ENCODE data around the gene PI3.

The PI3 gene

DNA sequence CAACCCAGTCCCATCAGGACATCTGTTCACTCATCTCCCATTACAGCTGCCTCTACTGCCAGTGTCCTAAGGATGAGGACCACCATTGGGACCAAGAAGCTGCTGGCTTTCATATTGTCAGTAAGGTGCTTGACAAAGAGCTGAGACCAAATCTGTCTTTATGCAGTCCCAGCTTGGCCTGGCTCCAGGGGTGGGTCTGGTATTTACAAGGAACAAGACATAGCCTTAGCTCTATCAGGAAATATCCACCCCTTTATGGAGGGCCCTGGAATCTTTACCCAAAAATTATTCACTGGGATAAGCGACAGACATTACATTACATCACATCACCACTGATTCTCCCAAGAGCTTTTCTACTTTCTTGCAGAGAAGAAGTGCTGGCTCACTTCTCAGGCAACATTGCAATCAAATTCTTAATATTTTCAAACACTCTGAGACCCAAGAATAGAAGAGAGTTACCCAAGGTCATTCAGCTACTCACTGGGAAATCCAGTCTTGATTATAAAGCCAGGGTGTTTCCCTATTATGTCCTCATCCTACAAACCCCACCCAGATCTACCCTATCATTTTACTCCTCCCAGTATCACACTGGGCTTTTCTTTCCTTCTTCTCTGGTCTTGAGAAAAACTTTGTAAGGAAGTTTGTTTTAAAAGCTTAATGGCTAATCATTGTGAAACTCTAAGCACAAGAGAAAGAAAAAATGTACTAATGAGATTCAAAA lies 11.5 kb upstream of the PI3 start:
- H3K4me3 ChIP-seq (ENCODE audit: low read length) = no peak overlapping the region
- TF ChIP-seq, protein P1, sequence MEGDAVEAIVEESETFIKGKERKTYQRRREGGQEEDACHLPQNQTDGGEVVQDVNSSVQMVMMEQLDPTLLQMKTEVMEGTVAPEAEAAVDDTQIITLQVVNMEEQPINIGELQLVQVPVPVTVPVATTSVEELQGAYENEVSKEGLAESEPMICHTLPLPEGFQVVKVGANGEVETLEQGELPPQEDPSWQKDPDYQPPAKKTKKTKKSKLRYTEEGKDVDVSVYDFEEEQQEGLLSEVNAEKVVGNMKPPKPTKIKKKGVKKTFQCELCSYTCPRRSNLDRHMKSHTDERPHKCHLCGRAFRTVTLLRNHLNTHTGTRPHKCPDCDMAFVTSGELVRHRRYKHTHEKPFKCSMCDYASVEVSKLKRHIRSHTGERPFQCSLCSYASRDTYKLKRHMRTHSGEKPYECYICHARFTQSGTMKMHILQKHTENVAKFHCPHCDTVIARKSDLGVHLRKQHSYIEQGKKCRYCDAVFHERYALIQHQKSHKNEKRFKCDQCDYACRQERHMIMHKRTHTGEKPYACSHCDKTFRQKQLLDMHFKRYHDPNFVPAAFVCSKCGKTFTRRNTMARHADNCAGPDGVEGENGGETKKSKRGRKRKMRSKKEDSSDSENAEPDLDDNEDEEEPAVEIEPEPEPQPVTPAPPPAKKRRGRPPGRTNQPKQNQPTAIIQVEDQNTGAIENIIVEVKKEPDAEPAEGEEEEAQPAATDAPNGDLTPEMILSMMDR (IDR thresholded peaks at IDR 0.05; ENCODE audit: insufficient read depth, low read depth, low read length, missing control alignments) = no peak
- peak; percentile 58 for DNase-seq (ENCODE audit: low read depth)

DNA sequence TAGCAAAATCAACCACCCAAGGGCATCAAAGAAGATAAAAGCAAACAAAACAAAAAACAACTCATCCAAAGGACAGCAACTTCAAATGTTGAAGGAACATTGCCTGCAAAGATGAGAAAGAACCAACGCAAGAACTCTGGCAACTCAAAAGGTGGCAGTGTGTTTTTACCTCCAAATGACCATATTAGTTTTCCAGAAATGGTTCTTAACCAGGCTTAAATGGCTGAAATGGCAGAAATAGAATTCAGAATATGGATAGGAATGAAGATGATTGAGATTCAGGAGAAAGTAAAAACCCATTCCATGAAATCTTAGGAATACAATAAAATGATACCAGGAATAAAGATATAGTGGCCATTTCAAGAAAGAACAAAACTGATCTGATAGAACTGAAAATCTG lies 9.8 kb upstream of the PI3 start:
- no peak overlapping the region for H3K4me3 ChIP-seq (ENCODE audit: low read length)
- TF ChIP-seq, protein P1 (IDR thresholded peaks at IDR 0.05; ENCODE audit: insufficient read depth, low read depth, low read length, missing control alignments) = no peak
- DNase-seq (ENCODE audit: low read depth) = no peak

DNA sequence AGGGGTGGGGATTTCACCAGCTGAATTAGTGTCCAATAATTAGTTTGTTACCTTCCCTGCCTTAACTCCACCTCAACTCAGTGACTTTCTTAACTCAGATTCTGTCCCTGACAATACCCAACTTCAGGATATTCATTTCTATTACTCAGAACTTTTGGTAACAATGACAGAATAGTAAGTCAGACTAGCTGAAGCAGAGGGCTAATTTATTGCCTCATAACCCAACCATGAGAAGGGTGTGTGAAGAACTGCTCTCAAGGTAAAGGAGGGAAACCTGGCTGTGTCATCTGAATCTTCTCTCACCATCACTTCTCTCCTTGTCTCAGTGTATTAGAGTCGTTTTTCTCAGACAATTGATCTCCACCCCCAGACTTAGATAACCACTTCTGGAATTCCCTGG lies 1.2 kb upstream of the PI3 start:
- no peak overlapping the region for H3K4me3 ChIP-seq (ENCODE audit: low read length)
- peak; percentile 84 for DNase-seq (ENCODE audit: low read depth)
- TF ChIP-seq, protein P1 (IDR thresholded peaks at IDR 0.05; ENCODE audit: insufficient read depth, low read depth, low read length, missing control alignments) = no peak

DNA sequence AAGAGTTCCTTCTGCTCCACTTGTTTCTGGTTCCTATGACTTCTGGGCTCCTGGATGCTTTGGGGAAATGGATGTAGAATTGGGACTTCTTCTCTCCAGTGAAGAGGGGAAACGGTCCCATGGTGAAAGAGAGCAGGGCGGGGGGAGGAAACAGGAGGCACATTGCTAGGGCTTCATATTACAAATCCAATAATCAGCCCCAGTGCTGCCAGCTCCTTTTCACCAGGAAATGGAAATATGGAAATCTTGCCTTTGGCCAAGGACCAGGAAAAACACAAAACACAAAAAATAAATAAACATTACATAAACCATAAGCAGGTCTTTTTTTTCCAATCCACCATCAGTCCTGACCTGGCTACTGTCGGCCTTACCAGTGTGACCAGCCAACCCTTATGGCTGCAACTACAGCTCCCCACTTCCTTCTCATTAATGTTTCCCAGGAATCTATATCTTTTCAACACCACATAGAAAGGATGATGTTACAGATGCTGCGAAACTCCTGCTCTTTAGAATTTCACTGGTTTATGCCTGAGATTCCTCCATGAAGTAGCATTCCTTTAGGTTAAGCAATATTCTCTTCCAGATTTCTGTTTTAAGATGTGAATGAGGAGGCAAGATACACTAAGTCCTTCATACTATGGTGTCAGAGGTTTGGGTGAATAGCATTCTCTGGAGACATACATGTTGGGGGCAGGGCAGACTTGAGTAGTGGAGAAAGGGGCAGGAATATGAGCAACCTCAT lies 2.0 kb downstream of the PI3 start:
- peak; percentile 56 for DNase-seq (ENCODE audit: low read depth)
- TF ChIP-seq, protein P1 (IDR thresholded peaks at IDR 0.05; ENCODE audit: insufficient read depth, low read depth, low read length, missing control alignments) = no peak
- no peak overlapping the region for H3K4me3 ChIP-seq (ENCODE audit: low read length)

DNA sequence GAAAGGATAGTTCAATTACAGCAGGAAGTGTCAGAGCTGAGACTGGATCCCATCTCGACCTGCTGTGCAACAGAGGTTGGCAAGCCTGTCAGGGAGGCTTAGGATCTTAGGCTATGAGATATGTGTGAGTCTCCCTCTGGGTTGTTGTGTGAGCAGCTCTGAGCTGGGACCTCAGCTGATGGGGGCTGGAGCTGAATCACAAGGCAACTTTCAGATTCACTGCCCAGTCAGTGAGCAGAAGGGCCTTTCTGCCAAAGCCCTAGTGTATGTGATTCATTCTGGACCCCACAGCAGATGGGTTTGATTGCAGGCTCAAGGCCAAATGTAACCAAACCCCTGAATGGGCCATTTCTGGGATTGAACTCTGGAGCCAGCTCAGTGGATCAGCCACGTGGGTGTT lies 4.5 kb downstream of the PI3 start:
- DNase-seq (ENCODE audit: low read depth) = no peak
- H3K4me3 ChIP-seq (ENCODE audit: low read length) = no peak overlapping the region
- TF ChIP-seq, protein P1 (IDR thresholded peaks at IDR 0.05; ENCODE audit: insufficient read depth, low read depth, low read length, missing control alignments) = no peak

GRCh38 chr20:45181639-45182038 lies 6.9 kb downstream of the PI3 start:
- no peak overlapping the region for H3K4me3 ChIP-seq (ENCODE audit: low read length)
- TF ChIP-seq, protein P1 (IDR thresholded peaks at IDR 0.05; ENCODE audit: insufficient read depth, low read depth, low read length, missing control alignments) = no peak
- DNase-seq (ENCODE audit: low read depth) = no peak

Data from epithelial cell of esophagus (primary cell).